Suppressor macrophage treated with lipopolysaccharide for 1 hour (primary cell): Measurements from ENCODE around the gene C15orf39.
"Not testable (repeated sequence)": the region's sequence is repeated elsewhere in the genome, so short reads cannot be mapped to it uniquely, and the experiment has no call there.

Source experiments
- DNase-seq, 3 donors: peaks; one replicate each; pipeline ENCODE4 v3.0.0-alpha.2; 2020 to 2022

C15orf39 gene

GRCh38 chr15:75201616-75202250 lies at the start of gene C15orf39:
TSS of gene C15orf39 (plus strand) at chr15:75201882. CDS start at chr15:75206049, 4,167 bp downstream.
- DNase-seq, result peak; percentile 85 to 95 (median 91)

GRCh38 chr15:75152382-75153079 lies 49.2 kb upstream of the C15orf39 start:
- DNase-seq, result no peak

- peak; percentile 77 to 79 (median 79) for DNase-seq
Measured at GRCh38 chr15:75153087-75153486, 48.6 kb upstream of the C15orf39 start.

- peak in 2 of 3 donors; percentile 42 to 51 for DNase-seq
Measured at GRCh38 chr15:75153565-75154276, 48.0 kb upstream of the C15orf39 start.

GRCh38 chr15:75154461-75155062 lies 47.1 kb upstream of the C15orf39 start:
- no peak for DNase-seq

- no peak for DNase-seq
Measured at GRCh38 chr15:75156326-75157215, 45.1 kb upstream of the C15orf39 start.

- DNase-seq, result no peak
Measured at GRCh38 chr15:75158402-75158801, 43.3 kb upstream of the C15orf39 start.

- DNase-seq, result no peak
Measured at GRCh38 chr15:75159244-75159643, 42.4 kb upstream of the C15orf39 start.

GRCh38 chr15:75161106-75161916 lies 40.4 kb upstream of the C15orf39 start:
- DNase-seq, result peak; percentile 36 to 64 (median 63)

- DNase-seq, result peak; percentile 71 to 79 (median 73)
Measured at GRCh38 chr15:75161917-75162414, 39.7 kb upstream of the C15orf39 start.

GRCh38 chr15:75163150-75163564 lies 38.5 kb upstream of the C15orf39 start:
- DNase-seq, result no peak

- peak in 2 of 3 donors; percentile 54 to 64 for DNase-seq
Measured at GRCh38 chr15:75164625-75165350, 36.9 kb upstream of the C15orf39 start.

- DNase-seq, result not testable (repeated sequence)
Measured at GRCh38 chr15:75166489-75167063, 35.1 kb upstream of the C15orf39 start.

- peak; percentile 72 to 76 (median 74) for DNase-seq
Measured at GRCh38 chr15:75167588-75168350, 33.9 kb upstream of the C15orf39 start.

- DNase-seq, result no peak
Measured at GRCh38 chr15:75168374-75168773, 33.3 kb upstream of the C15orf39 start.

GRCh38 chr15:75170203-75170602 lies 31.5 kb upstream of the C15orf39 start:
- no peak for DNase-seq

GRCh38 chr15:75170711-75171341 lies 30.9 kb upstream of the C15orf39 start:
- no peak for DNase-seq

GRCh38 chr15:75171408-75171807 lies 30.3 kb upstream of the C15orf39 start:
- peak; percentile 79 to 82 (median 81) for DNase-seq
